Activated CD8-positive, alpha-beta memory T cell treated with anti-CD3 and anti-CD28 coated beads for 4 hours (primary cell): Measurements from ENCODE around the gene EEF2KMT.

Experiments
- DNase-seq, 2 donors: peaks; one replicate each; pipeline ENCODE4 v3.0.0-alpha.2; 2020; ENCODE audit warnings: low read depth in 2 of 2

Gene EEF2KMT

GRCh38 chr16:5041600-5042133 lies 55.9 kb downstream of the EEF2KMT start:
- DNase-seq: no peak

DNA sequence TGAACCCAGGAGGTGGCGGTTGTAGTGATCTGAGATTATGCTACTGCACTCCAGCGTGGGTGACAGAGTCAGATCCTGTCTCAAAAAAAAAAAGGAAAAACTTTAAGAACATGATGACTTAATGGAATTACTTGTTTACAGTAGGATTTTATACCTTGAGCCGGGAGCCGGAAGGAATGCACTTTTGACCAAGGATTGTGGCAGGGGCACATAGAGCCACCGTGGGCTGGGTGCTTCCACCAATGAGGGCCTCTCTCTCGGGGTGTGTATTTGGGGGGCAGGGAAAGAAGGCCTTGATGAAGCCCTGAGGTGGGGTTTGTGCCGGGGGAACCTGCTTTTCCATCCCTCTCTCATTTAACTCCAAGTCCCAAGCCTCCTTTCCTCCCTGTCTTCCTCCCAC lies 57.1 kb downstream of the EEF2KMT start:
- DNase-seq: no peak

DNA sequence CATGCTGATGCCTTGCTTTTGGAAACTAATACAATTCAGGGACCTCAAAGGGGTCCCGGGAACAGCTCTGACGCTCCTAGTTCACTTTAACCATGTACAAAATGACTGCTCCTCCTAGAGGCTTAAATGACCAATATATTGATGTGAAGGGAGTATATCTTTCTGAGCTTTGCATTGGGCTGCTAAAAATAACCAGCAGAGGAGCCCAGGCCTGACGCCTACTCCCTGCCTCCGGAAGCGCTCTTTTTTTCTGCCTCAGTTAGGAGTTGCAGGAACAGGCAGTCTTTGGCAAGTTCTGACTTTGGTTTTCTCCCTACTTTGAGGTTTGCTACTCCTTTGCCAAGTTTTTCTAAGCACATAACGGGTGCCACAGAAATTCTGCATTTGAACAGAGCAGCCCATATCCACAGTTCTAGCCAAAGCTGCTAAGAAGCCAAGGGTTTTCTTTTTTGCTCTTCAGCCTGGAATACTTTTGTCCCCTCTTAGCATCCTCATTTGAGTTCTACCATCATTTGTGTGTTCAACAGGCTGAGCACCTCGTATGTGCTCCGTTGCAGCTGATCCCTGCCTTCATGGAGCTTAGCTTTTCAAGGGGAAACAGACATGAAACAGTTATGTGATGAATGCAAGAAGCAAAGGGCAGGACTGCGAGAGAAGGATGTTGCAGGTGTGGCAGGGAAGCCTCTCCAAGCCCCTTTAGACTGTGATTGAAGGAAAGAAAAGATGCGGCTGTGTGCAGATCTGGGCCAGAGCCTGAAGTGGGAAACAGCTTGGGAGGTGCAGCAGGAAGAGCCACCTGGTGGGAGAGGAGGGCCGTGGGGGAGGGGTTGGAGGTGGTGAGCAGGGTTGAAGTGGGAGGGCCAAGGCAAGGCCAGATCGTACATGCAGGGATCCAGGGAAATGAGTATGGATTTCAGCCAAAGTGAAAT lies 61.1 kb downstream of the EEF2KMT start:
- DNase-seq: no peak

- DNase-seq: no peak
Measured at GRCh38 chr16:5035909-5036227, 61.7 kb downstream of the EEF2KMT start.
